K562 (cell line): ENCODE measurements around the gene IDUA. TPM values are rescaled to one million over a fixed set of nuclear protein-coding genes. Genes with fewer than 3 reads are reported as not detected.

Experiments
- BCLAF1 ChIP-seq, 2 experiments: fragments of 450-650 bp in 1 of 2; IDR thresholded peaks; 2 replicates each; pipeline ENCODE4 v1.6.1; 2011 to 2017; ENCODE audit warnings: low read depth in 2 of 2, antibody characterized with exemption in 1 of 2, borderline replicate concordance in 1 of 2, low read length in 1 of 2, mild to moderate bottlenecking in 1 of 2, mixed read lengths in 1 of 2; ENCODE audit not compliant: control insufficient read depth in 1 of 2
- CREM ChIP-seq: IDR thresholded peaks from 2 replicates; pipeline ENCODE4 v1.6.1; 2014; ENCODE audit warnings: antibody characterized with exemption, low read depth
- HNRNPL ChIP-seq: fragments of 200-400 bp; formaldehyde crosslinking; IDR thresholded peaks from 2 replicates; pipeline ENCODE4 v1.6.1; 2017; ENCODE audit warnings: low read depth, mild to moderate bottlenecking, low read length
- HOMEZ ChIP-seq: fragments of 250-450 bp; sonication (Bioruptor Pico); IDR thresholded peaks from 2 replicates; pipeline ENCODE4 v1.4.0; 2020; ENCODE audit warnings: mild to moderate bottlenecking, moderate library complexity
- JUNB ChIP-seq: fragments of 450-650 bp; formaldehyde crosslinking; conservative IDR thresholded peaks from 2 replicates; pipeline ENCODE4 v1.4.0; 2020; ENCODE audit warnings: mild to moderate bottlenecking
- KDM5B ChIP-seq: fragments of 200-600 bp; sonication (generic); IDR thresholded peaks from 2 replicates; pipeline ENCODE4 v1.6.1; 2012; ENCODE audit warnings: low read depth, mild to moderate bottlenecking, moderate library complexity, low read length, control low read depth, inconsistent platforms; ENCODE audit not compliant: insufficient replicate concordance
- NR3C1 ChIP-seq: sonication (generic); formaldehyde crosslinking; IDR thresholded peaks from 2 replicates; pipeline ENCODE4 v1.8.1; 2022; ENCODE audit warnings: missing genetic modification reagents
- RBM25 ChIP-seq: fragments of 200-400 bp; formaldehyde crosslinking; IDR thresholded peaks from 2 replicates; pipeline ENCODE4 v1.6.1; 2018; ENCODE audit warnings: low read length, low read depth, moderate library complexity; ENCODE audit not compliant: severe bottlenecking
- SMAD1 ChIP-seq: fragments of 150-350 bp; IDR thresholded peaks from 2 replicates; pipeline ENCODE4 v1.6.1; 2014; ENCODE audit warnings: low read length, low read depth; ENCODE audit not compliant: partially characterized antibody
- SREBF2 ChIP-seq: sonication (generic); formaldehyde crosslinking; IDR thresholded peaks from 2 replicates; pipeline ENCODE4 v1.4.0; 2020; ENCODE audit warnings: mild to moderate bottlenecking, missing genetic modification reagents
- YBX1 ChIP-seq: fragments of 450-650 bp; IDR thresholded peaks from 2 replicates; pipeline ENCODE4 v1.7.1; 2016; ENCODE audit warnings: mild to moderate bottlenecking
- ZNF124 ChIP-seq: sonication (generic); formaldehyde crosslinking; IDR thresholded peaks from 2 replicates; pipeline ENCODE4 v1.8.1; 2022; ENCODE audit warnings: missing genetic modification reagents
- ZNF696 ChIP-seq: fragments of 250-450 bp; sonication (Bioruptor Pico); conservative IDR thresholded peaks from 2 replicates; pipeline ENCODE4 v1.4.0; 2020; ENCODE audit warnings: mild to moderate bottlenecking, moderate library complexity
- polyA plus RNA-seq, 8 experiments: library from polyadenylated mRNA; depleted of rRNA in 4 of 8; stranded (reverse) in 5 of 8; unstranded in 3 of 8; fragments of >200 nt; fragmentation: Nextera tagmentation in 2 of 8; fragmentation: Illumina TruSeq in 1 of 8; extraction: Ambion mirVana in 2 of 8; extraction: Trizol in 1 of 8; gene quantifications; 2 replicates each; pipeline versions ENCODE4 v1.2.1 to v1.2.3, GENCODE V29; 2011 to 2014; ENCODE audit warnings: inconsistent platforms in 1 of 8, missing spikeins in 1 of 8
- total RNA-seq, 7 experiments: library from RNA; depleted of rRNA in 6 of 7; stranded (reverse); fragments of >200 nt in 6 of 7; fragmentation: Illumina TruSeq in 2 of 7; extraction: Trizol in 2 of 7; gene quantifications; 2 replicates each; pipeline versions ENCODE4 v1.2.1 to v1.2.3, GENCODE V29; 2011 to 2021; ENCODE audit warnings: low replicate concordance in 1 of 7
- TF ChIP-seq, protein P1 (sequence below): sonication (generic); formaldehyde crosslinking; IDR thresholded peaks from 2 replicates; pipeline ENCODE4 v1.8.1; 2023; ENCODE audit warnings: missing genetic modification reagents, mild to moderate bottlenecking, borderline replicate concordance
- TF ChIP-seq, protein P2 (sequence below): fragments of 450-650 bp; IDR thresholded peaks from 2 replicates; pipeline ENCODE4 v1.7.1; 2018; ENCODE audit warnings: mild to moderate bottlenecking, low read depth; ENCODE audit not compliant: partially characterized antibody

Gene IDUA
- total and polyA plus RNA-seq, 9 of the 15 experiments (the other 6 are each of a cell fraction or from before 2014, with no cell fraction given), result 0.04 to 16.1 (median 1.2) TPM

- TF ChIP-seq, protein P1, sequence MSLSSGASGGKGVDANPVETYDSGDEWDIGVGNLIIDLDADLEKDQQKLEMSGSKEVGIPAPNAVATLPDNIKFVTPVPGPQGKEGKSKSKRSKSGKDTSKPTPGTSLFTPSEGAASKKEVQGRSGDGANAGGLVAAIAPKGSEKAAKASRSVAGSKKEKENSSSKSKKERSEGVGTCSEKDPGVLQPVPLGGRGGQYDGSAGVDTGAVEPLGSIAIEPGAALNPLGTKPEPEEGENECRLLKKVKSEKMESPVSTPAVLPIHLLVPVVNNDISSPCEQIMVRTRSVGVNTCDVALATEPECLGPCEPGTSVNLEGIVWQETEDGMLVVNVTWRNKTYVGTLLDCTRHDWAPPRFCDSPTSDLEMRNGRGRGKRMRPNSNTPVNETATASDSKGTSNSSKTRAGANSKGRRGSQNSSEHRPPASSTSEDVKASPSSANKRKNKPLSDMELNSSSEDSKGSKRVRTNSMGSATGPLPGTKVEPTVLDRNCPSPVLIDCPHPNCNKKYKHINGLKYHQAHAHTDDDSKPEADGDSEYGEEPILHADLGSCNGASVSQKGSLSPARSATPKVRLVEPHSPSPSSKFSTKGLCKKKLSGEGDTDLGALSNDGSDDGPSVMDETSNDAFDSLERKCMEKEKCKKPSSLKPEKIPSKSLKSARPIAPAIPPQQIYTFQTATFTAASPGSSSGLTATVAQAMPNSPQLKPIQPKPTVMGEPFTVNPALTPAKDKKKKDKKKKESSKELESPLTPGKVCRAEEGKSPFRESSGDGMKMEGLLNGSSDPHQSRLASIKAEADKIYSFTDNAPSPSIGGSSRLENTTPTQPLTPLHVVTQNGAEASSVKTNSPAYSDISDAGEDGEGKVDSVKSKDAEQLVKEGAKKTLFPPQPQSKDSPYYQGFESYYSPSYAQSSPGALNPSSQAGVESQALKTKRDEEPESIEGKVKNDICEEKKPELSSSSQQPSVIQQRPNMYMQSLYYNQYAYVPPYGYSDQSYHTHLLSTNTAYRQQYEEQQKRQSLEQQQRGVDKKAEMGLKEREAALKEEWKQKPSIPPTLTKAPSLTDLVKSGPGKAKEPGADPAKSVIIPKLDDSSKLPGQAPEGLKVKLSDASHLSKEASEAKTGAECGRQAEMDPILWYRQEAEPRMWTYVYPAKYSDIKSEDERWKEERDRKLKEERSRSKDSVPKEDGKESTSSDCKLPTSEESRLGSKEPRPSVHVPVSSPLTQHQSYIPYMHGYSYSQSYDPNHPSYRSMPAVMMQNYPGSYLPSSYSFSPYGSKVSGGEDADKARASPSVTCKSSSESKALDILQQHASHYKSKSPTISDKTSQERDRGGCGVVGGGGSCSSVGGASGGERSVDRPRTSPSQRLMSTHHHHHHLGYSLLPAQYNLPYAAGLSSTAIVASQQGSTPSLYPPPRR (CRISPR knock-in tag), result no peak
- TF ChIP-seq HNRNPL (no peak), NR3C1 (no peak), BCLAF1 (IDR thresholded peaks at IDR 0.05; ENCODE audit: borderline replicate concordance in 1 of 2, control insufficient read depth in 1 of 2, low read depth in 2 of 2, low read length in 1 of 2) (no peak), YBX1 (no peak), HOMEZ (CRISPR knock-in tag) (no peak), SREBF2 (CRISPR knock-in tag) (no peak), ZNF124 (CRISPR knock-in tag) (no peak), JUNB (CRISPR knock-in tag) (no peak), SMAD1 (no peak), CREM (peak; percentile 62), KDM5B (peak; percentile 66), RBM25 (no peak), ZNF696 (CRISPR knock-in tag) (no peak)
- TF ChIP-seq, protein P2, sequence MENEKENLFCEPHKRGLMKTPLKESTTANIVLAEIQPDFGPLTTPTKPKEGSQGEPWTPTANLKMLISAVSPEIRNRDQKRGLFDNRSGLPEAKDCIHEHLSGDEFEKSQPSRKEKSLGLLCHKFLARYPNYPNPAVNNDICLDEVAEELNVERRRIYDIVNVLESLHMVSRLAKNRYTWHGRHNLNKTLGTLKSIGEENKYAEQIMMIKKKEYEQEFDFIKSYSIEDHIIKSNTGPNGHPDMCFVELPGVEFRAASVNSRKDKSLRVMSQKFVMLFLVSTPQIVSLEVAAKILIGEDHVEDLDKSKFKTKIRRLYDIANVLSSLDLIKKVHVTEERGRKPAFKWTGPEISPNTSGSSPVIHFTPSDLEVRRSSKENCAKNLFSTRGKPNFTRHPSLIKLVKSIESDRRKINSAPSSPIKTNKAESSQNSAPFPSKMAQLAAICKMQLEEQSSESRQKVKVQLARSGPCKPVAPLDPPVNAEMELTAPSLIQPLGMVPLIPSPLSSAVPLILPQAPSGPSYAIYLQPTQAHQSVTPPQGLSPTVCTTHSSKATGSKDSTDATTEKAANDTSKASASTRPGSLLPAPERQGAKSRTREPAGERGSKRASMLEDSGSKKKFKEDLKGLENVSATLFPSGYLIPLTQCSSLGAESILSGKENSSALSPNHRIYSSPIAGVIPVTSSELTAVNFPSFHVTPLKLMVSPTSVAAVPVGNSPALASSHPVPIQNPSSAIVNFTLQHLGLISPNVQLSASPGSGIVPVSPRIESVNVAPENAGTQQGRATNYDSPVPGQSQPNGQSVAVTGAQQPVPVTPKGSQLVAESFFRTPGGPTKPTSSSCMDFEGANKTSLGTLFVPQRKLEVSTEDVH, result no peak
Observed at GRCh38 chr4:985123-985830, 1.6 kb upstream of the IDUA start (continued).
